ENCODE results near the gene PLCB3. TPM values are rescaled to one million over a fixed set of nuclear protein-coding genes. Genes with fewer than 3 reads are reported as not detected.

Gene PLCB3
- total and polyA plus RNA-seq, 10 of the 15 experiments (the other 5 are each of a cell fraction or from before 2014, with no cell fraction given): 0.03 to 10.3 (median 3.3) TPM

DNA sequence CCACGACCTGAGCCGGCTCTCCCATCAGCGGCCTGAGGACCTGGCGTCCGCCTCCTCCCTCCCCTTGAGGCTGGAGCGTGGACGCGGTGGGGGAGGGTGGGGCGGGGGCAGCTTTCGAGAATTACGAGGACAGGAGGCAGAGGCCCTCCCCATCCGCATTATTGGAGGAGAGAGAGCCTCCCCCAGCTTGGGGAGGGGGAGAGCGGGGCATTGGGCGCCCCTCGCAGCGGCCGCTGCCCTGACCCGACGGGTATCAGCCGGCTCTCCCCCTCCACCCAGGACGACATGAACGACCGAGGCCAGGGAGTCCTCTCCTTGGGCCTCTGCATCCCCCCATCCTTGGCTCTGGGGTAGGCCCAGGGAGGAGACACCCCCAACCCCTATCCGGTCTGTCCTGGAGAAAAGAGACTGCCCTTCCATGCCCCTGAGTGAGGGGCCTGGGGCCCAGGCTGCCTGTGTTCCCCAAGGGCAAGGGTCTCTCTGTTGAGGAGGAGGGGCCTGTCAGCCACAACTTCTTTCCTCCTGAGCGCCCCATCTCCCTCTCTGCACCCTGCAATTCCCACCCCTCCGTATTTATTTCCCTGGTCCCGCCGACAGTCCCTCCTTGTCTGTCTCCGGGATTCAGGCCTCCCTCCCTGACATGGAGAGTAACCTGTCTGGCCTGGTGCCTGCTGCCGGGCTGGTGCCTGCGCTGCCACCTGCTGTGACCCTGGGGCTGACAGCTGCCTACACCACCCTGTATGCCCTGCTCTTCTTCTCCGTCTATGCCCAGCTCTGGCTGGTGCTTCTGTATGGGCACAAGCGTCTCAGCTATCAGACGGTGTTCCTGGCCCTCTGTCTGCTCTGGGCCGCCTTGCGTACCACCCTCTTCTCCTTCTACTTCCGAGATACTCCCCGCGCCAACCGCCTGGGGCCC, 34.8 kb downstream of the PLCB3 start (continued):
- TF ChIP-seq EZH2 (IDR thresholded peaks at IDR 0.05; ENCODE audit: borderline replicate concordance, control insufficient read depth, low read depth, low read length) (no peak), TCF7 (IDR thresholded peaks at IDR 0.05; ENCODE audit: borderline replicate concordance) (no peak), NFXL1 (IDR thresholded peaks at IDR 0.05; ENCODE audit: borderline replicate concordance) (no peak), IRF4 (IDR thresholded peaks at IDR 0.05; ENCODE audit: low read depth, low read length) (no peak), CREB1 (IDR thresholded peaks at IDR 0.05; ENCODE audit: low read depth) (no peak)
- TF ChIP-seq, protein P1, sequence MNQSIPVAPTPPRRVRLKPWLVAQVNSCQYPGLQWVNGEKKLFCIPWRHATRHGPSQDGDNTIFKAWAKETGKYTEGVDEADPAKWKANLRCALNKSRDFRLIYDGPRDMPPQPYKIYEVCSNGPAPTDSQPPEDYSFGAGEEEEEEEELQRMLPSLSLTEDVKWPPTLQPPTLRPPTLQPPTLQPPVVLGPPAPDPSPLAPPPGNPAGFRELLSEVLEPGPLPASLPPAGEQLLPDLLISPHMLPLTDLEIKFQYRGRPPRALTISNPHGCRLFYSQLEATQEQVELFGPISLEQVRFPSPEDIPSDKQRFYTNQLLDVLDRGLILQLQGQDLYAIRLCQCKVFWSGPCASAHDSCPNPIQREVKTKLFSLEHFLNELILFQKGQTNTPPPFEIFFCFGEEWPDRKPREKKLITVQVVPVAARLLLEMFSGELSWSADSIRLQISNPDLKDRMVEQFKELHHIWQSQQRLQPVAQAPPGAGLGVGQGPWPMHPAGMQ (IDR thresholded peaks at IDR 0.05; ENCODE audit: borderline replicate concordance): no peak
- TF ChIP-seq, protein P2, sequence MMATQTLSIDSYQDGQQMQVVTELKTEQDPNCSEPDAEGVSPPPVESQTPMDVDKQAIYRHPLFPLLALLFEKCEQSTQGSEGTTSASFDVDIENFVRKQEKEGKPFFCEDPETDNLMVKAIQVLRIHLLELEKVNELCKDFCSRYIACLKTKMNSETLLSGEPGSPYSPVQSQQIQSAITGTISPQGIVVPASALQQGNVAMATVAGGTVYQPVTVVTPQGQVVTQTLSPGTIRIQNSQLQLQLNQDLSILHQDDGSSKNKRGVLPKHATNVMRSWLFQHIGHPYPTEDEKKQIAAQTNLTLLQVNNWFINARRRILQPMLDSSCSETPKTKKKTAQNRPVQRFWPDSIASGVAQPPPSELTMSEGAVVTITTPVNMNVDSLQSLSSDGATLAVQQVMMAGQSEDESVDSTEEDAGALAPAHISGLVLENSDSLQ (IDR thresholded peaks at IDR 0.05): no peak
- TF ChIP-seq, protein P3, sequence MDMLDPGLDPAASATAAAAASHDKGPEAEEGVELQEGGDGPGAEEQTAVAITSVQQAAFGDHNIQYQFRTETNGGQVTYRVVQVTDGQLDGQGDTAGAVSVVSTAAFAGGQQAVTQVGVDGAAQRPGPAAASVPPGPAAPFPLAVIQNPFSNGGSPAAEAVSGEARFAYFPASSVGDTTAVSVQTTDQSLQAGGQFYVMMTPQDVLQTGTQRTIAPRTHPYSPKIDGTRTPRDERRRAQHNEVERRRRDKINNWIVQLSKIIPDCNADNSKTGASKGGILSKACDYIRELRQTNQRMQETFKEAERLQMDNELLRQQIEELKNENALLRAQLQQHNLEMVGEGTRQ (IDR thresholded peaks at IDR 0.05; ENCODE audit: borderline replicate concordance, low read depth, low read length): no peak
